SK-N-SH (cell line): Measurements from ENCODE around the gene COPZ1. TPM values are rescaled to one million over a fixed set of nuclear protein-coding genes. Genes with fewer than 3 reads are reported as not detected.

Experiments
- CTCF ChIA-PET: fragments of 300-600, 350-600 bp; formaldehyde crosslinking; extraction: SDS; loops from one replicate; lab custom pipeline; 2021; lab: Yijun Ruan, JAX
- POLR2A ChIA-PET: fragments of 350-600 bp; sonication (Branson Sonifier 250); formaldehyde crosslinking; extraction: SDS; loops from one replicate; lab custom pipeline; 2020; ENCODE audit warnings: antibody characterized with exemption, inconsistent platforms; lab: Yijun Ruan, JAX
- DNase-seq: peaks from one replicate; pipeline ENCODE4 v3.0.0; 2012
- H2AFZ ChIP-seq: fragments of 200-600 bp; sonication (generic); 2 replicates; pipeline ENCODE4 v1.8.1; 2016; ENCODE audit warnings: antibody characterized with exemption, mild to moderate bottlenecking, low read depth
- H3F3A ChIP-seq: fragments of 200-600 bp; sonication (generic); replicated peaks from 2 replicates; pipeline ENCODE3; 2016; ENCODE audit warnings: antibody characterized with exemption, mild to moderate bottlenecking; ENCODE audit not compliant: insufficient read depth
- H3K27ac ChIP-seq, 2 experiments: fragments of 200-500 bp in 1 of 2; fragments of 200-600 bp in 1 of 2; sonication (Bioruptor generic) in 1 of 2; sonication (generic), shearing (Covaris generic) in 1 of 2; 2 replicates each; pipeline versions ENCODE4 v1.5.1 to v1.6.1; 2014 to 2016; ENCODE audit warnings: low read depth in 2 of 2, inconsistent platforms in 1 of 2, low read length in 1 of 2, mild to moderate bottlenecking in 1 of 2, mixed read lengths in 1 of 2
- H3K27me3 ChIP-seq: fragments of 200-600 bp; sonication (generic), shearing (Covaris generic); 2 replicates; pipeline ENCODE4 v1.6.1; 2016; ENCODE audit warnings: mixed run types; ENCODE audit not compliant: insufficient read depth
- H3K36me3 ChIP-seq, 2 experiments: fragments of 200-500 bp in 1 of 2; fragments of 200-600 bp in 1 of 2; sonication (Bioruptor generic) in 1 of 2; sonication (generic) in 1 of 2; replicated peaks in 1 of 2; 2 replicates each; pipeline versions ENCODE3 to v1.5.1; 2014 to 2016; ENCODE audit warnings: low read length in 1 of 2, mild to moderate bottlenecking in 1 of 2; ENCODE audit not compliant: insufficient read depth in 2 of 2, control insufficient read depth in 1 of 2
- H3K4me1 ChIP-seq, 2 experiments: fragments of 200-500 bp in 1 of 2; fragments of 200-600 bp in 1 of 2; sonication (Bioruptor generic) in 1 of 2; sonication (generic), shearing (Covaris generic) in 1 of 2; 2 replicates each; pipeline versions ENCODE4 v1.5.1 to v1.6.1; 2014 to 2016; ENCODE audit warnings: low read depth in 1 of 2, low read length in 1 of 2, mixed run types in 1 of 2; ENCODE audit not compliant: insufficient read depth in 2 of 2, control insufficient read depth in 1 of 2
- H3K4me2 ChIP-seq: fragments of 200-600 bp; sonication (generic), shearing (Covaris generic); 2 replicates; pipeline ENCODE4 v1.6.1; 2017; ENCODE audit warnings: mixed run types
- H3K4me3 ChIP-seq, 2 experiments: fragments of 200-500 bp in 1 of 2; fragments of 200-600 bp in 1 of 2; sonication (Bioruptor generic) in 1 of 2; sonication (generic), shearing (Covaris generic) in 1 of 2; 2 replicates each; pipeline versions ENCODE4 v1.5.1 to v1.8.1; 2014 to 2016; ENCODE audit warnings: low read depth in 2 of 2, inconsistent platforms in 1 of 2, low read length in 1 of 2, mild to moderate bottlenecking in 1 of 2, mixed read lengths in 1 of 2, moderate library complexity in 1 of 2
- H3K79me2 ChIP-seq: fragments of 200-600 bp; sonication (generic); 2 replicates; pipeline ENCODE4 v1.8.1; 2017; ENCODE audit warnings: mild to moderate bottlenecking; ENCODE audit not compliant: insufficient read depth
- H3K9ac ChIP-seq: fragments of 200-600 bp; sonication (generic); 2 replicates; pipeline ENCODE4 v1.6.1; 2017; ENCODE audit warnings: mixed run types
- H3K9me2 ChIP-seq: fragments of 200-600 bp; sonication (generic); 2 replicates; pipeline ENCODE4 v1.6.1; 2017; ENCODE audit warnings: mixed run types
- H3K9me3 ChIP-seq: fragments of 200-600 bp; sonication (generic); 2 replicates; pipeline ENCODE4 v1.6.1; 2017; ENCODE audit warnings: mixed run types, mild to moderate bottlenecking, moderate library complexity
- H4K20me1 ChIP-seq: fragments of 200-600 bp; sonication (generic); 2 replicates; pipeline ENCODE4 v1.6.1; 2017; ENCODE audit warnings: mild to moderate bottlenecking, mixed run types; ENCODE audit not compliant: insufficient read depth
- ELF1 ChIP-seq: IDR thresholded peaks from 2 replicates; pipeline ENCODE4 v1.4.0; 2012
- EP300 ChIP-seq, 2 experiments: IDR thresholded peaks; 2 replicates each; pipeline versions ENCODE4 v1.4.0 to v1.6.1; 2012; ENCODE audit warnings: borderline replicate concordance in 1 of 2, low read depth in 1 of 2, low read length in 1 of 2
- EZH2phosphoT487 ChIP-seq: fragments of 200-600 bp; sonication (generic); IDR thresholded peaks from 2 replicates; pipeline ENCODE4 v1.6.1; 2017; ENCODE audit warnings: low read depth, mixed run types, mild to moderate bottlenecking, antibody characterized with exemption, moderate library complexity, borderline replicate concordance
- FOXJ3 ChIP-seq: sonication (generic); formaldehyde crosslinking; IDR thresholded peaks from 2 replicates; pipeline ENCODE4 v1.5.1; 2020; ENCODE audit warnings: mild to moderate bottlenecking, missing genetic modification reagents
- FOXM1 ChIP-seq: IDR thresholded peaks from 2 replicates; pipeline ENCODE4 v1.4.0; 2012; ENCODE audit warnings: low read depth, mild to moderate bottlenecking
- GABPA ChIP-seq: IDR thresholded peaks from 2 replicates; pipeline ENCODE4 v1.4.0; 2012; ENCODE audit warnings: low read depth, mild to moderate bottlenecking
- GATA2 ChIP-seq: sonication (generic); formaldehyde crosslinking; IDR thresholded peaks from 2 replicates; pipeline ENCODE4 v1.5.0; 2020; ENCODE audit warnings: mild to moderate bottlenecking, missing genetic modification reagents
- JUND ChIP-seq: IDR thresholded peaks from 2 replicates; pipeline ENCODE4 v1.4.0; 2012
- POLR2AphosphoS5 ChIP-seq: IDR thresholded peaks from 2 replicates; pipeline ENCODE4 v1.6.1; 2012; ENCODE audit warnings: low read depth, low read length
- RAD21 ChIP-seq: IDR thresholded peaks from 2 replicates; pipeline ENCODE4 v1.6.1; 2012; ENCODE audit warnings: mild to moderate bottlenecking, low read length
- RCOR1 ChIP-seq: fragments of 150-350 bp; IDR thresholded peaks from 2 replicates; pipeline ENCODE4 v1.6.1; 2017; ENCODE audit warnings: antibody characterized with exemption, low read length
- TEAD4 ChIP-seq: IDR thresholded peaks from 2 replicates; pipeline ENCODE4 v1.4.0; 2012; ENCODE audit warnings: mild to moderate bottlenecking, borderline replicate concordance; ENCODE audit not compliant: insufficient read depth
- USF1 ChIP-seq: IDR thresholded peaks from 2 replicates; pipeline ENCODE4 v1.4.0; 2012; ENCODE audit warnings: low read depth, borderline replicate concordance
- YY1 ChIP-seq: IDR thresholded peaks from 2 replicates; pipeline ENCODE4 v1.4.0; 2012; ENCODE audit warnings: low read depth, mild to moderate bottlenecking
- WGBS: methylation state at CpG from one replicate; pipeline ENCODE4 v1.1.6; 2017; ENCODE audit warnings: low lambda C conversion rate; 5-methylcytosine and 5-hydroxymethylcytosine counted together
- polyA plus RNA-seq, 3 experiments: library from polyadenylated mRNA; depleted of rRNA; stranded (reverse); fragments of >200 nt; gene quantifications; 2 replicates each; pipeline ENCODE4 v1.2.3, GENCODE V29; 2012
- TF ChIP-seq, protein P1 (sequence below): fragments of 150-350 bp; IDR thresholded peaks from 2 replicates; pipeline ENCODE4 v1.6.1; 2016; ENCODE audit warnings: mild to moderate bottlenecking, low read depth, low read length

Gene COPZ1
- polyA plus RNA-seq, 1 of the 3 experiments (the other 2 are of a cell fraction), result 111 TPM

GRCh38 chr12:54298904-54299303, 26.0 kb upstream of the COPZ1 start:
- CTCF ChIA-PET, result interaction anchor here (0.8 to 4.5 kb wide), 10 partner anchors 12 to 97 kb away, joined by 3 to 18 read pairs (median 4); partner anchors contain the start of gene COPZ1
- no peak overlapping the region for H3K4me2 ChIP-seq
- H3F3A ChIP-seq, result peaks cover 3% of the 10 kb centered on the region
- H2AFZ ChIP-seq, result no peak overlapping the region
- H3K4me3 ChIP-seq, result no peak overlapping the region
- POLR2A ChIA-PET, result interaction anchor here (1.3 to 2.2 kb wide), 2 partner anchors 10 to 12 kb away, joined by 4 to 6 read pairs; no protein-coding TSS in a partner anchor
- H3K9me2 ChIP-seq, result no peaks in the 10 kb centered on the region
- DNase-seq, result no peak
- H3K9me3 ChIP-seq, result no peaks in the 10 kb centered on the region
- H3K27me3 ChIP-seq, result no peaks in the 10 kb centered on the region; the same call in 1 of the 2 replicates
- no peak overlapping the region for H3K9ac ChIP-seq
- peaks cover 0 to 13% of the 10 kb centered on the region in 2 experiments; a peak in 1 of 4 replicates for H3K4me1 ChIP-seq
- 90% methylated on average over 5 of the region's 5 CpGs for WGBS
- TF ChIP-seq FOXJ3 (CRISPR knock-in tag) (no peak), RCOR1 (no peak), GATA2 (CRISPR knock-in tag) (no peak), USF1 (no peak), FOXM1 (no peak), POLR2AphosphoS5 (no peak), ELF1 (no peak), RAD21 (no peak), EP300 (IDR thresholded peaks at IDR 0.05; ENCODE audit: borderline replicate concordance in 1 of 2, low read depth in 1 of 2, low read length in 1 of 2) (no peak)
- TF ChIP-seq, protein P1, sequence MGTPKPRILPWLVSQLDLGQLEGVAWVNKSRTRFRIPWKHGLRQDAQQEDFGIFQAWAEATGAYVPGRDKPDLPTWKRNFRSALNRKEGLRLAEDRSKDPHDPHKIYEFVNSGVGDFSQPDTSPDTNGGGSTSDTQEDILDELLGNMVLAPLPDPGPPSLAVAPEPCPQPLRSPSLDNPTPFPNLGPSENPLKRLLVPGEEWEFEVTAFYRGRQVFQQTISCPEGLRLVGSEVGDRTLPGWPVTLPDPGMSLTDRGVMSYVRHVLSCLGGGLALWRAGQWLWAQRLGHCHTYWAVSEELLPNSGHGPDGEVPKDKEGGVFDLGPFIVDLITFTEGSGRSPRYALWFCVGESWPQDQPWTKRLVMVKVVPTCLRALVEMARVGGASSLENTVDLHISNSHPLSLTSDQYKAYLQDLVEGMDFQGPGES, result no peak
- H4K20me1 ChIP-seq, result no peaks in the 10 kb centered on the region
- no peaks in the 10 kb centered on the region for H3K79me2 ChIP-seq
- no peaks in the 10 kb centered on the region for H3K36me3 ChIP-seq
- H3K27ac ChIP-seq, result no peak overlapping the region

DNA sequence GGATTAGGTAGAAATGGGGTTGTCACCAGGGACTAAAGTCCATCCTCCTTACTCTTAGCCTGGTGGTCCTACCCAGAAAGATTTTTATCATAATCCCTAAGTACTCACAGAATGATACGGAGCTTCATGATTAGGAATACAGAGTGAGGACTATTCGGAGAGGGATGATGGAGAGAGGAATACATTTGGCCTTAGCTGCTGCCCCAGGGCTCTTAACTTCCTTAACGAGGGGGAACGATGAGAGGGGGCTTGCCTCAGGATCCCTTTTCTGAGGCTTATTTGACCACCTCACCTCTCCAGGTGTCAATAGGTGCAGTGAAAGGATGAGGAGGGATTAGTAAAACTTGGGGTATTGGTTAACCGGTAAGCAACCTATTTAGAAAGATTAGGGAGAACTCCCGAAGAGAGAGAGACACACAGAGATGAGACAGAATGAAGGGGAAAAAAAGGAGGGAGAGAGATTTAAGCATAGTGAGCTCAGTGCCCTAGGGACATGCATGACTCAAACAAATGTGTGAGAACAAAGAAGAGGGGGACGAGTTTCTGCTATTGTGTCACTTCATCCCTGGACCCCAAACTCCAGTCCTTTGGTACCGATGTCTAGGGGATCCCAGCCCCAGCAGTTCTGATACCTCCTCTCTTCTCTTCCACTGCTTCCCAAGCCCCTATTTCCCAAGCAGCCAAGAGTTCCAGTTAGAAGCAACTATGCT, 25.3 kb upstream of the COPZ1 start:
- POLR2A ChIA-PET, result interaction anchor here (1.3 to 2.2 kb wide), 2 partner anchors 11 to 13 kb away, joined by 4 to 6 read pairs; no protein-coding TSS in a partner anchor
- 74% methylated on average over 8 of the region's 8 CpGs for WGBS
- Histone ChIP-seq H3K27ac (no peak overlapping the region), H3K4me1 (peaks cover 0 to 13% of the 10 kb centered on the region in 2 experiments; a peak in 1 of 4 replicates), H3K36me3 (no peaks in the 10 kb centered on the region), H3K9me2 (no peaks in the 10 kb centered on the region), H3K27me3 (no peaks in the 10 kb centered on the region; the same call in 1 of the 2 replicates), H3K4me3 (no peak overlapping the region), H3K79me2 (no peaks in the 10 kb centered on the region), H3K9ac (no peak overlapping the region), H3K4me2 (no peak overlapping the region), H3K9me3 (no peaks in the 10 kb centered on the region), H2AFZ (no peak overlapping the region), H3F3A (peaks cover 3% of the 10 kb centered on the region), H4K20me1 (no peaks in the 10 kb centered on the region)
- CTCF ChIA-PET, result interaction anchor here (0.8 to 4.5 kb wide), 11 partner anchors 13 to 96 kb away, joined by 3 to 18 read pairs (median 3); partner anchors contain the start of gene COPZ1
- no peak for DNase-seq
- no peak for TF ChIP-seq TEAD4
- no peak for TF ChIP-seq EZH2phosphoT487
- no peak for TF ChIP-seq USF1
- TF ChIP-seq GATA2 (CRISPR knock-in tag), result no peak
- no peak for TF ChIP-seq JUND
- no peak for TF ChIP-seq GABPA
- no peak for TF ChIP-seq YY1
